Activated CD4-positive, alpha-beta T cell treated with anti-CD3 and anti-CD28 coated beads for 48 hours (primary cell): ENCODE results near the gene NTN3.

Source experiments
- DNase-seq: peaks from one replicate; pipeline ENCODE4 v3.0.0-alpha.2; 2020

Gene NTN3

DNA sequence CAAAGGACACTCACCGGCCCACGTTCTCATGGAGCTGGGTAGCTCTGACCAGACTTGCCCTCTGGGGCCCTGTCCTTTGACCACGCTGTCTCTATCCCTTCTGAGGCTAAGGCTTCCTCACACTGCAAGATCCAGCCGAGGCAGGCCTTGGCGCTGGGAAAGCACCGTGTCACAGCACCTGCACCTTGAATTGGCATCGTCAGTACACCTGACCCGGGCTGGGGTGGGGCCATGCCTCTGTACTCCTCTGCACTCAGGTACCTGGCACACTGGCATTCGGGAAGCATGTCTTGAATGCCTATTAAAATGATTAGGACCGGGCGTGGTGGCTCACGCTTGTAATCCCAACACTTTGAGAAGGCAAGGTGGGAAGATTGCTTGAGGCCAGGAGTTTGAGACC, 9.9 kb downstream of the NTN3 start:
- no peak for DNase-seq

- DNase-seq = no peak
These were observed 10.6 kb downstream of the NTN3 start for GRCh38 chr16:2481676-2482075.

- DNase-seq = no peak
These were observed 11.2 kb downstream of the NTN3 start for GRCh38 chr16:2482249-2482648.

DNA sequence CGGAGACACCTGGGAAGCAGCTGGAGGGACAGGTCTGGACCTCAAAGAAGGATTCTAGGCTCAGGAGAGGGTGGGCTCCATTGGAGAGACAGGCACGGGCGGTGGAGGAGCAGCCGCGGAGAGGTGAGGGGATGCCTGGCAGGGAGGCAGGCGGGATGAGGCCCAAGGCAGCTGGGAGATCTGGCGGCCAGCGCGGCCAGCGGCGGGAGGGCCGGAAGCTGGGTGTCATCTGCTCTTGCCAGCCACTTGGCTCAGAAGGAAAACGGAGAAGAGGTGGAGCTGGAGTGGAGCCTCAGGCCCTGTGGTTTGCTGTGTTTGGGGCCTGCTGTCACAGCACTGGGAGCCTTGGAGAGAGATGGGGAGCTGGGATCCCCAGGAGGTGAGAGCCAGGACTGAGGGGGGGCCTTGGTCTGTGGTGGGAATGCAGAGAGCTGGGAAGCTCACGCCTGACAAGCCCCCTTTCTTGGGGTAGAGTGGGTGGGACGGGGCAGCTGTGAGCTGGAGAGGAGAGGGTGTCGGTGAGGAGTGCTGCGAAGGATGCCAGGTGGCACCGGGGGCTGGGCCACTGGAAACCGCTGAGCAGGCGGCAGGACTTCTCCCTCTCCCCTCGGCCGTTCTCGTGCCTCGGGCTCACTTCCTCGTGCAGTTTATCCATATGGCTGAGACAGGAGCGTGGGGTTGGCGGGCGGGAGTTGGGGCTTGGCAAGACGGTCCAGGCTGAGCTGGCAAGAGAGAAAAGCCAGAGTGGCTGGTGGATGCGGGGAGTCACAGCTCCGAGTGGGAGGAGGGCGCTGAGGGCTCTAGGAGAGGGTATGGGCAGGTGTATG, 11.8 kb downstream of the NTN3 start:
- DNase-seq = no peak

DNA sequence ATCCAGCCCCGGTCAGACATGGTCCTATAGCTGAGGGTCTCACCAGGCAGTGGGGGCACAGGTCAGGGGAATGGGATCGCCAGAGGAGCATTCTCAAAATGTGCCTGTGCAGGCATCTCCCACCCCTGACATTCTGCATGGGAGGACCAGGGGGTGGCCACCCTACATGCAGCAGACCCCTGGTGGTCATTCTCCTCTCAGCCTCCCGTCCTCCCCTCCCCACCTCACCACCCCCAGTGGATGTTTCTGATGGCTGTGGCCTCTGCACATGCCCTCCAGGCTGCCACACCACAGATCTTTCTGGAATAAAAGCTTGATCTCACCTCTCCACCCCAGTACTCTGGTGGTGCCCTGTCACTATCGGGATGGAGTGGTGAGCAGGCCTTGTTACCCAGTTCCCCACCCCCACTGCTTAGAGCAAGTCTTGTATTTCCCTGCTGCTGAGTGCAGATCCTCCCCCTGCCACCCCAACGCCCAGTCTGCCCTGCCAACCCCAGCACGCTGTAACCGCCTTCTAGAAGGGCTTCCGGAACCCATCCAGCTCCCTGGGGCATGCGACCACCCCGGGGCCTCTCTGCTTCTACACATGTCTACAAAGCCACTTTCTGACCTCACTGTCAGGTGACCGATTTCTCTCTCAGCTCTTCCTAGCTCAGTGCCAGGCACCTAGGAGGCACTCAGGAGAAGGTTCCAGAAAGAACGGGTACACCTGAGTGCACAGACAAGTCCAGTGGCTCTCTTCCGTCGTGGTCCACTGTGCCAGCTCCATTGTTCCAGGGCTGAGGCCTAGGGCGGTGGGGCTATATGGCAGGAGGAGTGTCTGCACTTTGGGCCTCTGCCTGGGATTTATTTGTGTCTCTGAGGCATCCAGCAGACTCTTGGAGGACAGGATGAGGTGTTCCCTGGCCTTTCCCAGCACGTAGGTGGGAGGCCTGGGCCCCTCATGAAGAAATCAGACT, 13.1 kb downstream of the NTN3 start:
- DNase-seq = no peak

DNA sequence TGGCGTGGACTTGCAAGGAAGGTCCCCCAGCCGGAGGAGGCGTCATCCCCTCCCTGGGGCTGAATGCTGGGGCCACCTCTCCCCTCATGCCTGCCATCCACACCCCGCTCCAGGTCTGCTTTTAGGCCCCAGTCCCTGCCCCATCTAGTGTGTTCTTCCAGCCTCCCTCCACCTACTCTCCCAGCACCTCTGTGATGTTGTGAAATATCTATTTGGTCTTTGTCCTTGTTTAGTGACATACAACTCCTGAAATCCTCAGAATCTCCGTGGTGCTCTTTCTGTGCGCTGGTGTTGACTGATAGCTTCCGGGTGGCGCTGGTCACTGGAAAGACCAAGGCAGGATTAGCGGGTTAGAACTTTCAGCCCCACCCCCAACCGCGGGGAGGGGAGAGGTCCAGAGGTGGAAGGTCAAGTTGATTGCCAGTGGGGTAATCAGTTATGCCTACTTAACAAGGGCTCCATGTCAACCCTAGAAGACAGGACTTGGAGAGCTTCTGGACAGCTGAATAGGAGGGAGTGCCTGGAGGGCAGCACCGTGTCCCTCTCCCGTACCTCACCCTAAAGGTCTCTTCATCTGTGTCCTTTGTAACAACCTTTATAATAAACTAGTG, 13.9 kb downstream of the NTN3 start:
- DNase-seq = no peak

DNA sequence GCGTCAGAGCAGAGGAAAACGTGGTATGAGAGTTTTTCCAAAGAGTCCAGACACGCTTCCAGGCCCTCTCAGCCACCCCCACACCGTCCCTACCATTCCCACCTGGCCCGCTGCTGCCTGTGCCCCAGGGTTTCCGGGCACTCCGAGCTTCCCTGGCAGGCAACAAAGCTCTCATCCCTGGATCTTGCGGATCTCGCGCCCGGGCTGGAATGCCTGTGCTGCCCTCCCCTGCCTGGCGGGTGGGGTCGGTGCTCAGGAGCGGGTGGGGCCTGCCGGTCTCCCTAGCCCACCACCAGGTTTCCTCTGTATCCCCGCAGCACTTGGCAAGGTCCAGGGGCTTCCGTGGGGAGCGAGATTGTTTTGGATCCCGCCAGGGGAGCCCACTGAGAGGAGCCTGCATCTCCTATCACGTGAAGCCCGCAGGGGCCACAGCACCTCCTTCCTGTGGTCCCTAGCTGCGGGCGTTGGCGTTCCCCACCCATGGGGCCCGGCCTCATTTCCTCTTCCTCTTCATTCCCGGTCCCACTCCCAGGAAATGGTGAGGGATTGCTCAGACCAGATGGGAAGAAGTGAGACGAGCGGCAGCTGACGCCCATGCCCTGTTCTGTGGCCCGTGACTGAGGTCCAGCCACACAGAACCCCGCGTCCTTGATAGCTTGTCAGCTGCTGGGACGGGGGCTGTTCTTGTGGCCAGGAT, 14.9 kb downstream of the NTN3 start:
- DNase-seq = no peak

DNA sequence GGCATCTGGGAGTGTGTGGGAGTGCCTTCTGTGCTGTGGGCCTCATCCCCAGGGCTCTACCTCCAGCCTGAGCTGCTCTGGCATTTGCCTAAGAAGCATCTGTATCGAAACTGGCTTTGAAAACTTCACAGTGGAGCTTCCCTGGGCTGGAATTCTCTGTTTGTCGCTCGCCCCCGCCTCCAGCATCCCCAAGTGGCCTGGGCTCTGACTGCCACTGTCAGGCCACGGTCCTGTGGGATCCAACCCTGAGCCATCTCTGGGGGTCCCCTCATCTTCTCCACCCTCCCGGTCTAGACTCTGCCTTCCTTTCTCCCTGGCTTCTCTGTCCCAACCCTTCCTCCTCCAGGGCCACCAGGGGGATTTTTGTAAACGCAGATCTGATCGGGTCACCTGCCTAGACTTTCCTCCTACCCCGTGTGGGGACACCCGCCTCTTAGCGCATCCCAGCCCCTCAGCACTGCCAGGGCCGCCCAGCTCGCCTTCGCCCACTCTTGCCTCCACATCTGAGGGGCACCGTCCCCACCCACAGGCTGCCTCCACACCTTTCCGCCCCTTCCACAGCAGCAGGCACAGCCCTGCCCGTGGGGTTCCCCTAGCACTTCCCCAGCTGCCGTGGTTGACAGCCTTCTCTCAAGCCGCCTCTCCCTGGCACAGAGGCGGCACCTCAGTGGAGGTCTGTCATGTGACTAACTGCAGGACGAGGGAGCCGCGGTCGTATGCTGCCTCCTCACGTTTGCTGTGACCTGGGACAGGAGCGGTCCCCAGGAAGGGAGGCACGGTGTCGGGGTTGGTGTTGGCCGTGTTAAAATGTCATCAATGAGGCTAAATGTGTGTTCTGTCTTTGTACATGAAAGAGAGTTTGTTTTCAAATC, 15.8 kb downstream of the NTN3 start:
- DNase-seq = peak; percentile 79

GRCh38 chr16:2487517-2487842, 16.4 kb downstream of the NTN3 start:
- DNase-seq = no peak

DNA sequence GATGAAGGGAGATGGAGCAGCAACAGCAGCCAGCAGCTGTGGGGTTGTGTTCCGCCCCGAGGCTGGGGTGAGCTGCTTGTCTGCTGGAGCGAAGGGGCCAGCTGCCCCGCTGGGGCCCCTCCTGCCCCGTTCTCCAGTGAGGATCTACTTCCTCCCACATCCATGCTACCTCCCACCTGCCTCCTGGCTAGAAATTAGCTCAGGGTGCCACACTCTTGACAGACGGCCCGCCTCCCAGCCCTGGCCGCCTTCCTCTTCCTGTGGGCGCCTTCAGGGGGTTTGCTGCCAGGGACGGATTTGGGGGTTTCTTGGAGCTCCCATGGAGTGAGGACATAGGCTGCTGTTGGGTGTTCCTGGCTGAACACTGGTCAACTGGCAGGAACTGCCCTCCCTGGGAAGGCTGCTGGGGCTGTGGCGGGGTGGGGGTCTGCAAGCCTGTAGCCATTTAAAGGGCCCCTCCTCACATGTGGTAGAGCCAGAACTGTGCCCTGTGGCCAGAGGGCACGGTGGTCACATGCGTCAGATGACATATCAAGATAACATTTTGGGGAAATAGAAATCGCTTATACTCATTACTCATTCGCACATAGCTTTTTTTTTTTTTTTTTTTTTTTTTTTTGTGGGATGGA, 16.9 kb downstream of the NTN3 start:
- no peak for DNase-seq

- DNase-seq = no peak
These were observed 18.5 kb downstream of the NTN3 start for GRCh38 chr16:2489581-2489980.

- DNase-seq = no peak
These were observed 19.4 kb downstream of the NTN3 start for GRCh38 chr16:2490190-2491105.

DNA sequence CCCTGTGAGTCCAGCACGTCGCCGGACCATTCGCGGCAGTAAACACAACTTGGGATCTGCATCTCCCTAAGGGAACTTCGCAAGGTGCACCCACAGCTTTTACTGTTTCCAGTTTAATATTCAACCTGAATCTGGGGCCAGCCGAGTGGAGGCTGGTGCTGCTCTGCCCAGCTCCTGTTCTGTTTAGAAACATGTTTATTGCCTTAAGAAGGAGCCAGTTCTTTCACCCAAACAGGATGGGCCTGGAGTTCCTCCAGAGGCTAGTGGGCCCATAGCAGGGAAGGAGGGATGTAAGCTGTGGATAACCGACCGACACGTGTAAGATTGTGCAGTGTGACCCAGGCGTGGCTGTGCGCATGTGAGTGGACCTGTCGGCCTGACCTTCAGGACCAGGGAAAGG, 21.2 kb downstream of the NTN3 start:
- no peak for DNase-seq

GRCh38 chr16:2493605-2494004, 22.5 kb downstream of the NTN3 start:
- no peak for DNase-seq

DNA sequence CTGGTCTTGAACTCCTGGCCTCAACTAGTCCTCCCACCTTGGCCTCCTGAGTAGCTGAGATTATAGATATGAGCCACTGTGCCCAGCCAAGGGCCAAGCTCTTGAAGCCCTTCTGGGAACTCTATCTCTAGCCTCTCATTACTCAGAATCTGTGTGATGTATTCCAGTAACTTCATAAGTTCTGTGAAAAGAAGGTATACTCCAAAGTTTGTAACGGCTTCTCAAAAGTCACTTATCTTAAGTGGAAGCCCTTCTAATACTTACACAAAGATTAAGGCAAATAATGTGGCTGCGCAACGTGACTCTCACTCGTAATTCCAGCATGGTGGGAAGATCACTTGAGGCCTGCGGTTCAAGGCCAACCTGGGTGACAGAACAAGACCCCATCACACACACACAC, 23.5 kb downstream of the NTN3 start:
- DNase-seq = no peak

DNA sequence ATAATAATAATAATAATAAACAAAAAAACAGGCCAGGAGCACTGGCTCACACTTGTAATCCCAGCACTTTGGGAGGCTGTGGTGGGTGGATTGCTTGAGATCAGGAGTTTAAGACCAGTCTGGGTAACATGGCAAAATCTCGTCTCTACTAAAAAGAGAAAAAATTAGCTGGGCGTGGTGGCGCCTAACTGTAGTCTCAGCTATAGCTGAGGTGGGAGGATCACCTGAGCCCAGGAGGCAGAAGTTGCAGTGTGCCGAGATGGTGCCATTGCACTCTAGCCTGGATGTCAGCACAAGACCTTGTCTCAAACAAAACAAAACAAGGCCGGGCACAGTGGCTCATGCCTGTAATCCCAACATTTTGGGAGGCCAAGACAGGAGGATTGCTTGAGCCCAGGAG, 23.9 kb downstream of the NTN3 start:
- no peak for DNase-seq

GRCh38 chr16:2496223-2497115, 25.4 kb downstream of the NTN3 start:
- no peak for DNase-seq

- DNase-seq = no peak
These were observed 26.1 kb downstream of the NTN3 start for GRCh38 chr16:2497116-2497630.
